Measurements from ENCODE around the gene HMGXB4.

The HMGXB4 gene

DNA sequence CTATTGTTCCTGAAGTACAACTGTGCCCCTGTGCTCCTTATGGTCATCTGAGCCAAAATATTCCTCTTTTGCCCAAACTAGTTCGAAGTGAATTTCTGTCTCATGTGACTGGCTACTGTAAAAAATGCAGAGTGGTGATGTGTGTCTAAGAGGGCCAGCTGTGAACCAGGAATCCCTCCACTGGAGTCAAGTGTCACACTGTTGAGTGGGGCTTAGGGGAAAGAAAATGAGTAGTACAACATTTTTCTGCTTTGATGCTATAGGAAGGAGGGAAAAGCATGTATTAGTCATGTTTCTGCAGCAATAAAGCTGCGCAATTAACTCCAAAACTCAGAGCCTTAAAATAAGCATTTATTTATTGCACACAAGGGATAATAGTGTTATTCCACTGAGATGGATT lies 39.8 kb upstream of the HMGXB4 start:
- TF ChIP-seq, protein P1, sequence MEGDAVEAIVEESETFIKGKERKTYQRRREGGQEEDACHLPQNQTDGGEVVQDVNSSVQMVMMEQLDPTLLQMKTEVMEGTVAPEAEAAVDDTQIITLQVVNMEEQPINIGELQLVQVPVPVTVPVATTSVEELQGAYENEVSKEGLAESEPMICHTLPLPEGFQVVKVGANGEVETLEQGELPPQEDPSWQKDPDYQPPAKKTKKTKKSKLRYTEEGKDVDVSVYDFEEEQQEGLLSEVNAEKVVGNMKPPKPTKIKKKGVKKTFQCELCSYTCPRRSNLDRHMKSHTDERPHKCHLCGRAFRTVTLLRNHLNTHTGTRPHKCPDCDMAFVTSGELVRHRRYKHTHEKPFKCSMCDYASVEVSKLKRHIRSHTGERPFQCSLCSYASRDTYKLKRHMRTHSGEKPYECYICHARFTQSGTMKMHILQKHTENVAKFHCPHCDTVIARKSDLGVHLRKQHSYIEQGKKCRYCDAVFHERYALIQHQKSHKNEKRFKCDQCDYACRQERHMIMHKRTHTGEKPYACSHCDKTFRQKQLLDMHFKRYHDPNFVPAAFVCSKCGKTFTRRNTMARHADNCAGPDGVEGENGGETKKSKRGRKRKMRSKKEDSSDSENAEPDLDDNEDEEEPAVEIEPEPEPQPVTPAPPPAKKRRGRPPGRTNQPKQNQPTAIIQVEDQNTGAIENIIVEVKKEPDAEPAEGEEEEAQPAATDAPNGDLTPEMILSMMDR (IDR thresholded peaks at IDR 0.05; ENCODE audit: insufficient read depth, low read depth, low read length, missing control alignments): no peak
- H3K4me3 ChIP-seq (ENCODE audit: low read length): no peak overlapping the region
- no peak for DNase-seq (ENCODE audit: low read depth)

DNA sequence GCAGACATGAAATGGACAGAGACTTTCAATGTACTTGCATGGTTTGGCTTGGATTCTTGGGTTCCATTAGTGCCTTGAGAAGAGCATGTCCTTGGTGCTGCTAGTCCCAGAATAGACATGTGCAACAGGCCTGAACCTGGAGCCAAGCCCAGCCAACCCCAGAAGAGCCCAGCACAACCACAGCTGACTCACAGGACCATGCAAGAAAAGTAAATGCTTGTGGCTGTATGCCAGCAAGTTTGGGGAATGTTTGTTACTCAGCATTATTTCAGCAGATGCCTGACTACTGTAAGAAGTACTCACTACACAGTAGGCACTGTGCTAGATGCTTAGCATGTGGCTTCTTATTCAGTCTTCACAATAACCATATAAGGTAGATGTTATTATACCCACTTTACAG lies 39.2 kb upstream of the HMGXB4 start:
- H3K4me3 ChIP-seq (ENCODE audit: low read length): no peak overlapping the region
- TF ChIP-seq, protein P1 (IDR thresholded peaks at IDR 0.05; ENCODE audit: insufficient read depth, low read depth, low read length, missing control alignments): no peak
- no peak for DNase-seq (ENCODE audit: low read depth)

DNA sequence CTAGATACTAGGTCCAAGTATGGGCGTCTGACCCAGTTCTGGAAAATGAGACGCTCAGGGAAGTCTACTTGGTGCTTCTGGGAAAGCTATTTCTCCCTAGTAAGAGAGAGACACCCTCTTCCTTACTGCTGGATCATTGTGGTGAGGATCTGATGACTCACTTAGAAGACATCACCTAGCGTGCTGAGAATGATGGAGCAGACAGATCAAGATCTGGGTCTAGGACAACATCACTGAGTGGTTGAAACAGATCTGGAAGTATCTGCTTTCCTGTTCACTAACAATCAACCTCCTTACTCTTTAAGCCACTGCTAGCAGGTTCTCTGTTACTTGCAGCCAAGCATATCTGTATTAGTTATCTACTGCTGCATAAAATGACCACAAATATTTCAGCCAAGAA lies 38.3 kb upstream of the HMGXB4 start:
- peak; percentile 43 for DNase-seq (ENCODE audit: low read depth)
- no peak overlapping the region for H3K4me3 ChIP-seq (ENCODE audit: low read length)
- TF ChIP-seq, protein P1 (IDR thresholded peaks at IDR 0.05; ENCODE audit: insufficient read depth, low read depth, low read length, missing control alignments): no peak

DNA sequence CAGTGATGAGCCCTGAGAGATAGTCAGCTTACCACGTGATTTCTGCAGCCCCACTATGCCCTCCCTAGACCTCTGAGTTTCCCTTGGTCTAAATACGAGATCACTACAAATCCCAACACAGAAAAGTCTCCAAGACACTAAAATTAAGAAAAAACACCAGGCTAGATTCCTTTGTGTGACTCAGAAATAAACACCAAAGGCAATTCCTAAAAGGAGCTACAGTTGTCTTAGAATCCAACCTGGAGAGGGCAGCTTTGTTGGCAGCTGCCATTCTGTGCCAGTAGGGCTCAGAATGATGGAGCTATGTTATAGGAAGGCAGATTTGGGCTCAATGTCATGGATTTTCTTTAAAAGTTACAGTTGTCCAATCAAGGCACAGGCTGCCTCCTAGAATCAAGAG lies 37.1 kb upstream of the HMGXB4 start:
- TF ChIP-seq, protein P1 (IDR thresholded peaks at IDR 0.05; ENCODE audit: insufficient read depth, low read depth, low read length, missing control alignments): no peak
- no peak for DNase-seq (ENCODE audit: low read depth)
- no peak overlapping the region for H3K4me3 ChIP-seq (ENCODE audit: low read length)

DNA sequence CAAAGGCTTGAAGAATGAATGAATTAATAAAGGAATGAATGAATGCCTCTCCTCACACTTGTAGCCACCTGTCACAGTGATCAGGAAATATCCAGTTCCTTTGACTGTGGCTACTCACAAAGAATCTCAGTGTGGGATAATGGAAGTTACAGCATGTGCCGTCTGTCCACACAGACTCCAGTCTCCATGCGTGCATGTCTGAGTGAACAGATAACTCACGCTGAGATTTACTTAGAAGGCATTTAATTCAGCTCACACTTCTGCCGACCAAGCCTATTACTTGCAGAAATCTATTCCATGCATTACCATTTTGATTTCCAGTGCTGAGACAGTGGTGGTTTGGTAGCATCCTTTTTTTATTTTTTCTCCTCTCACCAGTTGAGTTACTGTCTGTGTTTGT lies 32.3 kb upstream of the HMGXB4 start:
- TF ChIP-seq, protein P1 (IDR thresholded peaks at IDR 0.05; ENCODE audit: insufficient read depth, low read depth, low read length, missing control alignments): no peak
- H3K4me3 ChIP-seq (ENCODE audit: low read length): no peak overlapping the region
- no peak for DNase-seq (ENCODE audit: low read depth)

DNA sequence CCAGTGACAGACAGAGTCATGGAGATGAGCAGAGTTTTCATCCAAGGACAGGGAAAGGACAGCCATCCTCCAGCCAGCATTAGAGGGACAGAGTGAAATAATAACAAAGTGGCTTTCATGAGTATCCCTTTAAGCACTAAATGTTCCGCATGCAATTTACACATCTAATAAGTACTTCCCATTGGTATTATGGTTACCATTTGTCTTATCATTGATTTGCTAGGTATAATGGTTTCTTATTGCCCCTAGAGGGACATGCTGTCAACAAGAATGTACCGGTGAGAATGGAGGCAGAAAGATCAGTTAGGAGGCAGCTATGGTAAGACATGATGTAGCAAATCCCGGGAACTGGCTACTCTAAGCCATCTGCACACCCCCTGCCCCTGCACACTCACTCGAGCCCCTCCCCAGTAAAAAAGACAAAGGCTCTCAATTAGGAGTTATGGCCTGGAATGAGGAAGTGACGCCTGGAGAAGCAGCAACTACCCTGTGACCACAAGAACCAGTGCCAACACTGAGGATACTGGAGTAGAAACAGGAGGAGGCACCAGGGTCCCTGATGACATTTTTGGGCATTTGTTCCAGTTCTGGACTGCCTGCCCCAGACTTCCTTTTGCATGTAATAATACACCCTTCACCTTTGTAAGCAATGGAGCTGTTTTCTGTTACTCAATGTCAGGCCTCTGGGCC lies 30.2 kb upstream of the HMGXB4 start:
- TF ChIP-seq, protein P1 (IDR thresholded peaks at IDR 0.05; ENCODE audit: insufficient read depth, low read depth, low read length, missing control alignments): no peak
- DNase-seq (ENCODE audit: low read depth): no peak
- H3K4me3 ChIP-seq (ENCODE audit: low read length): no peak overlapping the region

DNA sequence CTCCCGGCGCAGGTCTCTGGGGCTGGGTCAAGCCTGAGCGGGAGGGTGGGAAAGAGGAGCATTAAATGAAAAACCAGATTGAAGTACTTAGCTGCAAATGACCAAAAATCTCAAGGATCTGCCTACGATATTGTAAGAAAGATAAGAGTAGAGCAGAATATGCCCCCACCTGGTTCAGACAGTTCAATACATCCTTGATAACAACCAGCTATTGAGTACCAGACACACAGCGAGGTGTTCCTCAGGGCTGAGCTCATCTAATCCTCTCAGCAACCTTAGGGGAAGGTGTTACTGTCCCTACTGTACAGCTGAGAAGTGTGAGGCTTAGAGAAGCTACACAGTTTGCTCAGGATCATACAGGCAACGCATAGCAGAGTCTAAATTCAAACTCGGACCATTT lies 27.4 kb upstream of the HMGXB4 start:
- H3K4me3 ChIP-seq (ENCODE audit: low read length): no peak overlapping the region
- TF ChIP-seq, protein P1 (IDR thresholded peaks at IDR 0.05; ENCODE audit: insufficient read depth, low read depth, low read length, missing control alignments): no peak
- DNase-seq (ENCODE audit: low read depth): no peak
